Type B pancreatic cell (in vitro differentiated cells): ENCODE measurements around the gene IL1RL1. TPM values are rescaled to one million over a fixed set of nuclear protein-coding genes. Genes with fewer than 3 reads are reported as not detected.

Experiments
- DNase-seq: peaks from one replicate; pipeline ENCODE4 v3.0.0; 2021; ENCODE audit warnings: mixed read lengths; ENCODE audit not compliant: unreplicated experiment; ENCODE audit errors: extremely low spot score
- H3K27ac Mint-ChIP-seq: 2 replicates; pipeline ENCODE4 v1.8.0; 2021; ENCODE audit warnings: mild to moderate bottlenecking, mixed read lengths
- H3K27me3 Mint-ChIP-seq: 2 replicates; pipeline ENCODE4 v1.8.0; 2021; ENCODE audit warnings: mixed read lengths
- H3K36me3 Mint-ChIP-seq: 2 replicates; pipeline ENCODE4 v1.8.0; 2021; ENCODE audit warnings: mixed read lengths
- H3K4me1 Mint-ChIP-seq: one replicate; pipeline ENCODE4 v1.8.0; 2021; ENCODE audit warnings: mixed read lengths; ENCODE audit not compliant: unreplicated experiment
- H3K4me3 Mint-ChIP-seq: 2 replicates; pipeline ENCODE4 v1.8.0; 2021; ENCODE audit warnings: mild to moderate bottlenecking, mixed read lengths
- H3K9me3 Mint-ChIP-seq: 2 replicates; pipeline ENCODE4 v1.8.0; 2021; ENCODE audit warnings: mixed read lengths
- total RNA-seq: library from RNA; stranded (reverse); gene quantifications from 2 replicates; pipeline ENCODE4 v1.2.1, GENCODE V29; 2021; ENCODE audit warnings: low replicate concordance
- TF ChIP-seq, protein P1 (sequence below): fragments of 200-600 bp; sonication (generic); conservative IDR thresholded peaks from 2 replicates; pipeline ENCODE4 v1.5.0; 2021; ENCODE audit warnings: antibody characterized with exemption, mild to moderate bottlenecking

The IL1RL1 gene
- total RNA-seq, 1 donor from 2014 or later = not detected

DNA sequence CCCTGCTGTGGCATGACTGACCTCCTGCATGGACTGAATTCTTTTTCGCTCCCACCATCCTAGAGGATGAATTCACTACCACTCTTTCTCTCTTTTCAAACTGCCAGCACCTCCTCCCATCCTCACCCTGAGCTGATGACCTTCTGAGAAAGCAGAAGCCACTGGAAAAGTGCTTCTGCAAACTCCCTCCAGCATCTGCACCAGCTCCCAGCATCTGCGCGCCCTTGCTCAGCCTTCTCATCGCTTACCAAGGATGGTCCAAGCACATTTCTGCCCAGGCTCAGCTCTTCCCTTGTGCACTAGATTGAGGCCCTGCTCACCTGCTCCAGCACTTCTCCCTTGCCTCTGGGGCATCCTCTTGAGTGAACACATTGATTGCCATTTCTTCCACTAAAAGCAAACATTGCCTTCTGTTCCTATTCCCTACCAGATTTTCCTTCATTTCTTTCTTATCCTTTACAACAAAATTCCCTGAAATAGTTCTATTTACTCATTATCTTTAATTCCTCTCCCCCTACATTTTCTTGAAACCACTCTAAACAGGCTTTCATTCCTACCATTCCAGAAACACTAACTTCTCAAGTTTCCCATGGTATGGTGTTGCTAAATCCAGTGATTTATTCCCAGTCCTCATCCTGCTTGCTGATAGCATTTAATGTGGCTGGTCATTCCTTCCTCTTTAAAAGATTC, 42.7 kb upstream of the IL1RL1 start:
- TF ChIP-seq, protein P1, sequence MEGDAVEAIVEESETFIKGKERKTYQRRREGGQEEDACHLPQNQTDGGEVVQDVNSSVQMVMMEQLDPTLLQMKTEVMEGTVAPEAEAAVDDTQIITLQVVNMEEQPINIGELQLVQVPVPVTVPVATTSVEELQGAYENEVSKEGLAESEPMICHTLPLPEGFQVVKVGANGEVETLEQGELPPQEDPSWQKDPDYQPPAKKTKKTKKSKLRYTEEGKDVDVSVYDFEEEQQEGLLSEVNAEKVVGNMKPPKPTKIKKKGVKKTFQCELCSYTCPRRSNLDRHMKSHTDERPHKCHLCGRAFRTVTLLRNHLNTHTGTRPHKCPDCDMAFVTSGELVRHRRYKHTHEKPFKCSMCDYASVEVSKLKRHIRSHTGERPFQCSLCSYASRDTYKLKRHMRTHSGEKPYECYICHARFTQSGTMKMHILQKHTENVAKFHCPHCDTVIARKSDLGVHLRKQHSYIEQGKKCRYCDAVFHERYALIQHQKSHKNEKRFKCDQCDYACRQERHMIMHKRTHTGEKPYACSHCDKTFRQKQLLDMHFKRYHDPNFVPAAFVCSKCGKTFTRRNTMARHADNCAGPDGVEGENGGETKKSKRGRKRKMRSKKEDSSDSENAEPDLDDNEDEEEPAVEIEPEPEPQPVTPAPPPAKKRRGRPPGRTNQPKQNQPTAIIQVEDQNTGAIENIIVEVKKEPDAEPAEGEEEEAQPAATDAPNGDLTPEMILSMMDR = no peak
- Mint-ChIP-seq H3K27me3 (peaks cover 14% of the 10 kb centered on the region), H3K4me1 (no peaks in the 10 kb centered on the region), H3K9me3 (no peaks in the 10 kb centered on the region), H3K36me3 (no peaks in the 10 kb centered on the region), H3K4me3 (no peak overlapping the region), H3K27ac (no peak overlapping the region)
- no peak for DNase-seq

DNA sequence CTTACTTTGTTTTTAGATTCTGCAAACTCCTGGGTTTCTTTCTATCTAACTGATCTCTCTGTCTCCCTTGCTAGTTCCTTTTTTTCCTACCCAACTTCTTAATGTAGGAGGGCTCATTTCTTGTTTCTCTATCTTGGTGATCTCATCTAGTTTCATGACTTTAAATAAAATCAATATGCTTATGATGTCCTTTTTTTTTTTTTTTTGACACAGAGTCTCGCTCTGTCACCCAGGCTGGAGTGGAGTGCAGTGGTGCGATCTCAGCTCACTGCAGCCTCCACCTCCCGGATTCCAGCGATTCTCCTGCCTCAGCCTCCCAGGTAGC, 42.2 kb upstream of the IL1RL1 start:
- H3K36me3 Mint-ChIP-seq = no peaks in the 10 kb centered on the region
- peaks cover 14% of the 10 kb centered on the region for H3K27me3 Mint-ChIP-seq
- H3K9me3 Mint-ChIP-seq = no peaks in the 10 kb centered on the region
- no peaks in the 10 kb centered on the region for H3K4me1 Mint-ChIP-seq
- DNase-seq = no peak
- H3K4me3 Mint-ChIP-seq = no peak overlapping the region
- TF ChIP-seq, protein P1 = no peak
- no peak overlapping the region for H3K27ac Mint-ChIP-seq

DNA sequence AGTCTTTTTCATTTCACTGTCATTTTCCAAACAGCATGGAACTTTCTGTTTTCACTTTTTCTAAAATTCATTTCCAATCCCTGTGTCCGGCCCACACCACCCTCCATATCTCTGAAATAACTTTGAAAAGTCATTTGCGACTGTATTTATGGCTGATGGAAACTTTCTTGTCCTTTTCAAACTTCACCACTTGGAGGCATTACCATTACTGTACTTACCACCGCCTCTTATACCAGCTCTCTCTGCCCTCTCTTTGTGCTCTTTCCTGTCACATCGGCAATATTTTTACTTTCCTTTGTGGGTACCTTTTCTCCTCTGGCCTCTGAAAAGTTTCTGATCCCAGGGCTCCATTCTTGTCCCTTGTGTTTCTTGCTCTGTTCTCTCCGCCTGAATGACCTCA, 39.5 kb upstream of the IL1RL1 start:
- Mint-ChIP-seq H3K4me3 (no peak overlapping the region), H3K27ac (no peak overlapping the region), H3K9me3 (peaks cover 5% of the 10 kb centered on the region), H3K4me1 (no peaks in the 10 kb centered on the region), H3K27me3 (peaks cover 21% of the 10 kb centered on the region), H3K36me3 (no peaks in the 10 kb centered on the region)
- no peak for DNase-seq
- TF ChIP-seq, protein P1 = no peak

DNA sequence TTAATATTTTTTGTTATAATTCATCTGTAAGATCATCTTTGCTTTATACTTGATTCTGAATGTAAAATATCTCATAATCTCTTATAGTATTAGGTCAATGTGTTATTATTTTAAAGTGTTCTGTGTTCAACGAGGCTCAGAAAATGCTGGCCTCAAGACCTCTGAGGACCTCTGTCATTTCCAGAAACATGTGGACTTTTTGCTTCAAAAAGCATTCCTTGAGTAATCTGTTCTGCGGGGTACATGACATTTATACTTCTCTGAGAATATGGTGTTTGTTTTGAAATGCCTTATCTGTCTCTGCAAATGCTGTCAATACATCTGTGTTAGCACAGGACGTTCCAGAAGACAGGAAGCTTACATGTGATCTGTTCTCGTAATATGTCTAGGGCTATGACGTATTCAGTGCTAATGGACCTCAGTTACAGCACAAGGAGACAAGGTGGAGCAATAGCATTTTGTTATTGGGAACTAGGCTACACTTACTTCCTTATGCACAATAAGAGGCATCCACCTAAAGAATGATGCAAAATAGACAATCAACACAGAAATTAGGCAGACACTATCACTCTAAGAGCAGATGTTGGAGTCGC, 37.6 kb upstream of the IL1RL1 start:
- Mint-ChIP-seq H3K4me1 (no peaks in the 10 kb centered on the region), H3K4me3 (no peak overlapping the region), H3K27me3 (peaks cover 24% of the 10 kb centered on the region), H3K36me3 (no peaks in the 10 kb centered on the region), H3K27ac (no peak overlapping the region), H3K9me3 (peaks cover 5% of the 10 kb centered on the region)
- DNase-seq = no peak
- TF ChIP-seq, protein P1 = no peak

DNA sequence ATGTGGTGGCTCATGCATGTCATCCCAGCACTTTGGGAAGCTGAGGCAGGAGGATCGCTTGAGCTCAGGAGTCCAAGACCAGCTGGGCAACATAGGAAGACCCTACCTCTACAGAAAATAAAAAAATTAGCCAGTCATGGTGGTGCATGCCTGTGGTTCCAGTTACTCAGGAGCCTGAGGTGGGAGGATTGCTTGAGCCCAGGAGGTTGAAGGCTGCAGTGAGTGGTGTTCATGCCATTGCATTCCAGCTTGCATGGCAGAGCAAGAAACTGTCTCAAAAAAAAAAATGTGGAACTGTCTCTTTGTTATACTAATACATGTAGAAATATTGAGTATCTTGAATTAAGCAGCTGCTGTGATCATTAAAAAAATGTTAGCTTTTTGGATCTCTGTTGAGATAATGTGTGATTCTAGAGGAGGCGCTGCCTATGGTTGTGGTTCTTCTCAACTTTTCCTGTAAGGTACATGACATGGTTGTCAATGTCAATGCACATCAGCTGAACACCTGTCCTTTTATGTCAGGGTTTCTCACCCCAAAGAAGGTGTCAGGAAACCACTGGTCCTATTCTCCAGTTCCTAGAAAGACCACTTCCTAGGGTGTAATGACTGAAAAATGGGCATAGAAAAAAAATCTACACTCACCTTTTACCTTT, 34.7 kb upstream of the IL1RL1 start:
- H3K4me1 Mint-ChIP-seq = no peaks in the 10 kb centered on the region
- no peak overlapping the region for H3K27ac Mint-ChIP-seq
- no peak overlapping the region for H3K4me3 Mint-ChIP-seq
- peaks cover 5% of the 10 kb centered on the region for H3K9me3 Mint-ChIP-seq
- TF ChIP-seq, protein P1 = no peak
- no peaks in the 10 kb centered on the region for H3K36me3 Mint-ChIP-seq
- DNase-seq = no peak
- H3K27me3 Mint-ChIP-seq = peaks cover 15% of the 10 kb centered on the region
